HG02885 (cell line): ENCODE data around the gene MLH1.

ENCODE experiments used
- ATAC-seq: cut with Tn5 transposase; IDR thresholded peaks from one replicate; pipeline ENCODE4 v1.9.1; 2021; ENCODE audit warnings: mild to moderate bottlenecking; ENCODE audit not compliant: unreplicated experiment, poor library complexity

Gene MLH1

GRCh38 chr3:36972163-36972562 is 21.2 kb upstream of the MLH1 start:
- no peak for ATAC-seq

GRCh38 chr3:36973139-36973538 is 20.2 kb upstream of the MLH1 start:
- no peak for ATAC-seq

GRCh38 chr3:36981006-36981405 is 12.3 kb upstream of the MLH1 start:
- ATAC-seq = no peak

GRCh38 chr3:36988356-36988755 is 5.0 kb upstream of the MLH1 start:
- ATAC-seq = no peak

GRCh38 chr3:36989005-36989404 is 4.3 kb upstream of the MLH1 start:
- ATAC-seq = no peak

- ATAC-seq = no peak
Observed at GRCh38 chr3:36989568-36989967, 3.8 kb upstream of the MLH1 start.

GRCh38 chr3:36991147-36991546 is 2.2 kb upstream of the MLH1 start:
- no peak for ATAC-seq

- no peak for ATAC-seq
Observed at GRCh38 chr3:36991923-36992805, 1.2 kb upstream of the MLH1 start.

GRCh38 chr3:36992806-36993325 is 452 bp upstream of the MLH1 start, which contains the start of gene EPM2AIP1:
Gene EPM2AIP1 (minus strand): TSS chr3:36993131. CDS start chr3:36993077, 54 bp downstream.
- peak; percentile 86 for ATAC-seq

GRCh38 chr3:37014620-37015019 is 21.3 kb downstream of the MLH1 start:
- no peak for ATAC-seq

- ATAC-seq = no peak
Observed at GRCh38 chr3:37015642-37016041, 22.3 kb downstream of the MLH1 start.

- no peak for ATAC-seq
Observed at GRCh38 chr3:37016903-37017302, 23.6 kb downstream of the MLH1 start.

- ATAC-seq = no peak
Observed at GRCh38 chr3:37017683-37018082, 24.4 kb downstream of the MLH1 start.

GRCh38 chr3:37024092-37024491 is 30.8 kb downstream of the MLH1 start:
- ATAC-seq = no peak

- no peak for ATAC-seq
Observed at GRCh38 chr3:37024820-37025405, 31.6 kb downstream of the MLH1 start.

GRCh38 chr3:37025561-37026335 is 32.4 kb downstream of the MLH1 start:
- ATAC-seq = no peak

- ATAC-seq = no peak
Observed at GRCh38 chr3:37026851-37027250, 33.5 kb downstream of the MLH1 start.

GRCh38 chr3:37028329-37028728 is 35.0 kb downstream of the MLH1 start:
- no peak for ATAC-seq

GRCh38 chr3:37029111-37029510 is 35.8 kb downstream of the MLH1 start:
- no peak for ATAC-seq

- ATAC-seq = no peak
Observed at GRCh38 chr3:37029516-37030163, 36.3 kb downstream of the MLH1 start.
